Panc1 (cell line): ENCODE data around the gene ETV7. TPM values are rescaled to one million over a fixed set of nuclear protein-coding genes. Genes with fewer than 3 reads are reported as not detected.
A peak's percentile ranks its signal among the peaks of the same experiment; 100 is the strongest.

Source experiments
- ATAC-seq: fragments of 200-7000 bp; cut with Tn5 transposase; 2 replicates; pipeline ENCODE4 v1.9.1; 2020; ENCODE audit warnings: mild to moderate bottlenecking, moderate library complexity
- BruUV-seq: library from RNA; stranded (reverse); fragments of 400-500 nt; replicated peaks from 2 replicates; lab custom pipeline; 2021; lab: Mats Ljungman, UMichigan
- CTCF ChIA-PET: fragments of 300-600 bp; sonication (Branson Sonifier 250); formaldehyde crosslinking; loops from one replicate; lab custom pipeline; 2022; ENCODE audit warnings: antibody characterized with exemption; lab: Charles Lee
- POLR2A ChIA-PET: fragments of 300-600 bp; sonication (Branson Sonifier 250); formaldehyde crosslinking; loops from one replicate; lab custom pipeline; 2022; ENCODE audit warnings: antibody characterized with exemption; lab: Charles Lee
- DNase-seq: peaks from one replicate; pipeline ENCODE4 v3.0.0-alpha.2; 2010; ENCODE audit warnings: low read depth, low spot score
- H3K27ac ChIP-seq: 2 replicates; pipeline ENCODE4 v1.5.1; 2011; ENCODE audit warnings: mild to moderate bottlenecking, low read length, inconsistent platforms
- H3K27me3 ChIP-seq: fragments of 200-500 bp; sonication (Bioruptor generic); 2 replicates; pipeline ENCODE4 v1.6.0; 2014; ENCODE audit warnings: low read length, inconsistent platforms; ENCODE audit not compliant: control insufficient read depth, insufficient read depth
- H3K36me3 ChIP-seq: fragments of 200-500 bp; sonication (Bioruptor generic); 2 replicates; pipeline ENCODE4 v1.5.1; 2014; ENCODE audit warnings: inconsistent platforms, mild to moderate bottlenecking, low read length, moderate library complexity; ENCODE audit not compliant: control insufficient read depth, insufficient read depth
- H3K4me1 ChIP-seq: 2 replicates; pipeline ENCODE4 v1.5.1; 2011; ENCODE audit warnings: inconsistent platforms, mild to moderate bottlenecking, low read length, moderate library complexity; ENCODE audit not compliant: control insufficient read depth, insufficient read depth
- H3K4me3 ChIP-seq, 2 experiments: 2 replicates each; pipeline ENCODE4 v1.5.1; 2011 to 2012; ENCODE audit warnings: low read depth in 2 of 2, low read length in 2 of 2, mild to moderate bottlenecking in 2 of 2, inconsistent platforms in 1 of 2, moderate library complexity in 1 of 2
- H3K9me3 ChIP-seq: fragments of 200-500 bp; sonication (Bioruptor generic); 2 replicates; pipeline ENCODE4 v1.5.1; 2014; ENCODE audit warnings: low read depth, mild to moderate bottlenecking, inconsistent platforms, low read length, moderate library complexity; ENCODE audit not compliant: control insufficient read depth, insufficient read depth
- CTCF ChIP-seq: fragments of 450-650 bp; IDR thresholded peaks from 2 replicates; pipeline ENCODE4 v1.5.1; 2017; ENCODE audit warnings: mild to moderate bottlenecking
- POLR2AphosphoS5 ChIP-seq: IDR thresholded peaks from 2 replicates; pipeline ENCODE4 v1.6.1; 2012; ENCODE audit warnings: mild to moderate bottlenecking, low read depth, low read length, moderate library complexity
- REST ChIP-seq, 2 experiments: IDR thresholded peaks; 2 replicates each; pipeline ENCODE4 v1.6.1; 2011 to 2012; ENCODE audit warnings: low read depth in 2 of 2, control low read depth in 1 of 2, low read length in 1 of 2, mild to moderate bottlenecking in 1 of 2, moderate library complexity in 1 of 2; ENCODE audit not compliant: insufficient read depth in 1 of 2
- SIN3A ChIP-seq: IDR thresholded peaks from 2 replicates; pipeline ENCODE4 v1.6.1; 2012; ENCODE audit warnings: low read depth, mild to moderate bottlenecking, low read length, moderate library complexity, borderline replicate concordance; ENCODE audit not compliant: insufficient read depth
- TCF7L2 ChIP-seq: IDR thresholded peaks from 2 replicates; pipeline ENCODE4 v1.6.1; 2011; ENCODE audit warnings: mild to moderate bottlenecking, low read depth, low read length, inconsistent platforms
- in situ Hi-C: cut with HindIII; loops from 2 replicates; pipeline ENCODE4 v1.10.0; 2016; ENCODE audit warnings: low sequenced_read_pairs, low pct_unique_long_range_greater_than_20kb
- intact Hi-C: fragments of 100-400 bp; cut with micrococcal nuclease; formaldehyde crosslinking; loops from one replicate; pipeline ENCODE4 v1.10.0; 2022; ENCODE audit not compliant: unreplicated experiment
- total RNA-seq: library from RNA; stranded (reverse); gene quantifications from one replicate; pipeline ENCODE4 v1.2.1, GENCODE V29; 2021; ENCODE audit not compliant: unreplicated experiment

The ETV7 gene
- total RNA-seq, 1 experiment from 2014 or later: 2.0 TPM

GRCh38 chr6:36373368-36374019 lies 14.0 kb downstream of the ETV7 start:
- DNase-seq (no peak), ATAC-seq (peak; percentile 37; the same call in 1 of the 2 replicates)
- Histone ChIP-seq H3K27ac (no peak overlapping the region), H3K4me3 (no peak overlapping the region), H3K4me1 (no peaks in the 10 kb centered on the region), H3K27me3 (no peaks in the 10 kb centered on the region), H3K36me3 (no peaks in the 10 kb centered on the region), H3K9me3 (no peaks in the 10 kb centered on the region)
- in situ Hi-C loops: no loop called here
- CTCF ChIA-PET: no interaction called here
- TF ChIP-seq TCF7L2 (no peak), REST (IDR thresholded peaks at IDR 0.05; ENCODE audit: insufficient read depth in 1 of 2, low read depth in 2 of 2, low read length in 1 of 2) (no peak), POLR2AphosphoS5 (no peak), CTCF (no peak), SIN3A (no peak)
- intact Hi-C loops: no loop called here
- no TSS peak for BruUV-seq
- POLR2A ChIA-PET: interaction anchor here (0.7 kb wide), 1 partner anchor 54 kb away, joined by 4 read pairs; no protein-coding TSS in a partner anchor

- Histone ChIP-seq H3K27me3 (no peaks in the 10 kb centered on the region), H3K9me3 (no peaks in the 10 kb centered on the region), H3K4me1 (no peaks in the 10 kb centered on the region), H3K4me3 (no peak overlapping the region), H3K36me3 (no peaks in the 10 kb centered on the region), H3K27ac (no peak overlapping the region)
- intact Hi-C loops: no loop called here
- in situ Hi-C loops: no loop called here
- no TSS peak for BruUV-seq
- TF ChIP-seq CTCF: no peak
- DNase-seq (no peak), ATAC-seq (no peak)
- CTCF ChIA-PET: no interaction called here
- POLR2A ChIA-PET: no interaction called here
These were observed 15.4 kb downstream of the ETV7 start for GRCh38 chr6:36372088-36372487.
